Measurements from ENCODE around the gene SCUBE2.

Gene SCUBE2

GRCh38 chr11:9030601-9031000, 60.8 kb downstream of the SCUBE2 start:
- DNase-seq (ENCODE audit: low spot score), result no peak
- no peak for TF ChIP-seq CTCF (conservative IDR thresholded peaks at IDR 0.05; ENCODE audit: low read depth)
- no peak overlapping the region for H3K27ac ChIP-seq
- ChIA-PET CTCF (interaction anchor here (0.6 kb wide), 1 partner anchor 928 kb away, joined by 4 read pairs; no protein-coding TSS in a partner anchor), POLR2A (ENCODE audit: low non-redundant PET) (no interaction called here)

- no peak overlapping the region for H3K27ac ChIP-seq
- DNase-seq (ENCODE audit: low spot score), result no peak
- POLR2A ChIA-PET (ENCODE audit: low non-redundant PET), result no interaction called here
- CTCF ChIA-PET, result no interaction called here
- TF ChIP-seq CTCF (conservative IDR thresholded peaks at IDR 0.05; ENCODE audit: low read depth), result no peak
These were observed 62.0 kb downstream of the SCUBE2 start for GRCh38 chr11:9029422-9029821.

- CTCF ChIA-PET, result interaction anchor here (1.6 kb wide), 1 partner anchor 109 kb away, joined by 8 read pairs; no protein-coding TSS in a partner anchor
- POLR2A ChIA-PET (ENCODE audit: low non-redundant PET), result no interaction called here
- no peak for DNase-seq (ENCODE audit: low spot score)
These were observed 62.8 kb downstream of the SCUBE2 start for GRCh38 chr11:9028581-9028980.

GRCh38 chr11:9025101-9025850, 66.1 kb downstream of the SCUBE2 start:
- H3K27ac ChIP-seq, result no peak overlapping the region
- no peak for TF ChIP-seq CTCF (conservative IDR thresholded peaks at IDR 0.05; ENCODE audit: low read depth)
- no peak for DNase-seq (ENCODE audit: low spot score)
- POLR2A ChIA-PET (ENCODE audit: low non-redundant PET), result no interaction called here
- CTCF ChIA-PET, result interaction anchor here (2.9 kb wide), 1 partner anchor 10 kb away, joined by 17 read pairs; no protein-coding TSS in a partner anchor

More at GRCh38 chr11:9028581-9028980, 62.8 kb downstream of the SCUBE2 start:
- TF ChIP-seq CTCF (conservative IDR thresholded peaks at IDR 0.05; ENCODE audit: low read depth), result no peak
- H3K27ac ChIP-seq, result no peak overlapping the region

- ChIA-PET CTCF (interaction anchor here (0.6 to 2.9 kb wide), 2 partner anchors 8 to 18 kb away, joined by 7 to 17 read pairs; no protein-coding TSS in a partner anchor), POLR2A (ENCODE audit: low non-redundant PET) (no interaction called here)
- DNase-seq (ENCODE audit: low spot score), result no peak
- no peak overlapping the region for H3K27ac ChIP-seq
- TF ChIP-seq CTCF (conservative IDR thresholded peaks at IDR 0.05; ENCODE audit: low read depth), result no peak
These were observed 68.3 kb downstream of the SCUBE2 start for GRCh38 chr11:9022961-9023680.

- TF ChIP-seq CTCF (conservative IDR thresholded peaks at IDR 0.05; ENCODE audit: low read depth), result no peak
- DNase-seq (ENCODE audit: low spot score), result no peak
- CTCF ChIA-PET, result interaction anchor here (0.7 kb wide), 1 partner anchor 238 kb away, joined by 3 read pairs; no protein-coding TSS in a partner anchor
- POLR2A ChIA-PET (ENCODE audit: low non-redundant PET), result no interaction called here
- no peak overlapping the region for H3K27ac ChIP-seq
These were observed 70.5 kb downstream of the SCUBE2 start for GRCh38 chr11:9020916-9021315.
